22Rv1 (cell line): ENCODE measurements around the gene CAMTA1.

ENCODE experiments used
- ZFX ChIP-seq: fragments of 450-650 bp; IDR thresholded peaks from 2 replicates; pipeline ENCODE4 v1.6.1; 2017; ENCODE audit warnings: antibody characterized with exemption, borderline replicate concordance
- TF ChIP-seq, protein P1 (sequence below): fragments of 450-650 bp; IDR thresholded peaks from 2 replicates; pipeline ENCODE4 v1.5.1; 2017; ENCODE audit warnings: mild to moderate bottlenecking

DNA sequence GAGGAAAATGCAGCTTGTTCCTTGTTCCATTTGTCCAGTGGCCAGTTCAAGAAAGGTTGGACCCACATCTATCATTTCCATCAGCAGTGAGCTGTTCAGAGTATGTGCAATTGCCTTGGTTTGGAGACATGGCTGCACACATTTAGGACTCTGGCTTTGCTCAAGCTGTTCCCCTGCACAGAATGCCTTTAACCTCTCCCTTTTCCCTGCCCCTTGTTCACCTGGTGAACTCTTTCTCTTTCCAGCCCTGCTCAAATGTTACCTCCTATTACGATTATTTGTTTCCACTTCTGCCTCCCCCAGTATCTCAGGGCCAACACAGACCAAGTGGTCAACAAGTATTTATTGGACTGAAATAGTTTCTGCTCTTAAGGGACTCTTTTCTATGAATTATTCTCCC, 385.9 kb downstream of the CAMTA1 start:
- TF ChIP-seq, protein P1, sequence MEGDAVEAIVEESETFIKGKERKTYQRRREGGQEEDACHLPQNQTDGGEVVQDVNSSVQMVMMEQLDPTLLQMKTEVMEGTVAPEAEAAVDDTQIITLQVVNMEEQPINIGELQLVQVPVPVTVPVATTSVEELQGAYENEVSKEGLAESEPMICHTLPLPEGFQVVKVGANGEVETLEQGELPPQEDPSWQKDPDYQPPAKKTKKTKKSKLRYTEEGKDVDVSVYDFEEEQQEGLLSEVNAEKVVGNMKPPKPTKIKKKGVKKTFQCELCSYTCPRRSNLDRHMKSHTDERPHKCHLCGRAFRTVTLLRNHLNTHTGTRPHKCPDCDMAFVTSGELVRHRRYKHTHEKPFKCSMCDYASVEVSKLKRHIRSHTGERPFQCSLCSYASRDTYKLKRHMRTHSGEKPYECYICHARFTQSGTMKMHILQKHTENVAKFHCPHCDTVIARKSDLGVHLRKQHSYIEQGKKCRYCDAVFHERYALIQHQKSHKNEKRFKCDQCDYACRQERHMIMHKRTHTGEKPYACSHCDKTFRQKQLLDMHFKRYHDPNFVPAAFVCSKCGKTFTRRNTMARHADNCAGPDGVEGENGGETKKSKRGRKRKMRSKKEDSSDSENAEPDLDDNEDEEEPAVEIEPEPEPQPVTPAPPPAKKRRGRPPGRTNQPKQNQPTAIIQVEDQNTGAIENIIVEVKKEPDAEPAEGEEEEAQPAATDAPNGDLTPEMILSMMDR: no peak
- no peak for TF ChIP-seq ZFX
